PC-3 (cell line): ENCODE results near the gene NELFB.

ENCODE experiments used
- CTCF ChIP-seq: fragments of 300-600 bp; sonication (generic); conservative IDR thresholded peaks from 2 replicates; pipeline ENCODE4 v1.5.1; 2017; ENCODE audit warnings: antibody characterized with exemption, low read depth, mild to moderate bottlenecking, low read length
- EZH2 ChIP-seq: fragments of 300-600 bp; sonication (generic); IDR thresholded peaks from one replicate; pipeline ENCODE4 v1.6.1; 2017; ENCODE audit warnings: antibody characterized with exemption, mild to moderate bottlenecking, low read length; ENCODE audit not compliant: unreplicated experiment

- TF ChIP-seq CTCF (no peak), EZH2 (no peak)
Measured at GRCh38 chr9:137221095-137221505, 34.0 kb upstream of the NELFB start.
